Naive thymus-derived CD4-positive, alpha-beta T cell (primary cell): ENCODE measurements around the gene TTLL9. TPM values are rescaled to one million over a fixed set of nuclear protein-coding genes. Genes with fewer than 3 reads are reported as not detected.
A peak's percentile ranks its signal among the peaks of the same experiment; 100 is the strongest.

Experiments
- ATAC-seq: fragments of 150-1000 bp; cut with Tn5 transposase; 2 replicates; pipeline ENCODE4 v1.10.0; 2021; ENCODE audit warnings: mild to moderate bottlenecking, moderate library complexity
- CTCF ChIA-PET: fragments of 350-600 bp; sonication (Branson Sonifier 250); formaldehyde crosslinking; loops from one replicate; lab custom pipeline; 2021; ENCODE audit warnings: antibody characterized with exemption; lab: Charles Lee
- POLR2A ChIA-PET: fragments of 350-600 bp; sonication (Branson Sonifier 250); formaldehyde crosslinking; loops from one replicate; lab custom pipeline; 2021; ENCODE audit warnings: antibody characterized with exemption, inconsistent platforms; lab: Charles Lee
- DNase-seq, 9 donors: peaks; one replicate each; pipeline versions ENCODE4 v3.0.0 to v3.0.0-alpha.2; 2020 to 2022; ENCODE audit warnings: mixed read lengths in 1 of 9
- H3K27ac ChIP-seq: one replicate; pipeline ENCODE4 v1.7.0; 2013; ENCODE audit warnings: mild to moderate bottlenecking, low read depth, low read length, moderate library complexity
- H3K27me3 ChIP-seq, 2 donors: one replicate each; pipeline ENCODE4 v1.7.0; 2013; ENCODE audit warnings: low read length in 2 of 2, mild to moderate bottlenecking in 2 of 2, moderate library complexity in 2 of 2; ENCODE audit not compliant: control insufficient read depth in 2 of 2, insufficient read depth in 2 of 2
- H3K36me3 ChIP-seq, 3 experiments: 1 replicate in 2 of 3; 2 replicates in 1 of 3; pipeline ENCODE4 v1.7.0; 2013; ENCODE audit warnings: low read length in 3 of 3, mild to moderate bottlenecking in 3 of 3, moderate library complexity in 1 of 3; ENCODE audit not compliant: insufficient read depth in 3 of 3, control insufficient read depth in 2 of 3
- H3K4me1 ChIP-seq, 2 donors: one replicate each; pipeline ENCODE4 v1.7.0; 2013; ENCODE audit warnings: low read length in 2 of 2, mild to moderate bottlenecking in 2 of 2, moderate library complexity in 1 of 2; ENCODE audit not compliant: control insufficient read depth in 2 of 2, insufficient read depth in 2 of 2
- H3K4me3 ChIP-seq: 2 replicates; pipeline ENCODE4 v1.7.0; 2013; ENCODE audit warnings: mild to moderate bottlenecking, low read length
- H3K9me3 ChIP-seq, 3 experiments: 1 replicate in 2 of 3; 2 replicates in 1 of 3; pipeline ENCODE4 v1.7.0; 2013; ENCODE audit warnings: low read length in 3 of 3; ENCODE audit not compliant: control insufficient read depth in 2 of 3
- H3K27ac Mint-ChIP-seq, 9 donors: one replicate each; pipeline ENCODE4 v1.8.0; 2020 to 2022; ENCODE audit warnings: mixed read lengths in 9 of 9, mild to moderate bottlenecking in 8 of 9, moderate library complexity in 5 of 9, inconsistent platforms in 2 of 9
- H3K27me3 Mint-ChIP-seq, 5 donors: one replicate each; pipeline ENCODE4 v1.8.0; 2021 to 2022; ENCODE audit warnings: mixed read lengths in 5 of 5, mild to moderate bottlenecking in 1 of 5
- H3K36me3 Mint-ChIP-seq, 5 donors: one replicate each; pipeline ENCODE4 v1.8.0; 2020 to 2022; ENCODE audit warnings: mixed read lengths in 5 of 5, mild to moderate bottlenecking in 3 of 5, inconsistent platforms in 1 of 5
- H3K4me1 Mint-ChIP-seq, 7 donors: one replicate each; pipeline ENCODE4 v1.8.0; 2020 to 2022; ENCODE audit warnings: mixed read lengths in 7 of 7, mild to moderate bottlenecking in 3 of 7, inconsistent platforms in 1 of 7
- H3K4me3 Mint-ChIP-seq, 10 donors: one replicate each; pipeline ENCODE4 v1.8.0; 2020 to 2022; ENCODE audit warnings: mild to moderate bottlenecking in 10 of 10, mixed read lengths in 10 of 10, moderate library complexity in 6 of 10, inconsistent platforms in 2 of 10
- H3K9me3 Mint-ChIP-seq, 11 donors: one replicate each; pipeline ENCODE4 v1.8.0; 2020 to 2022; ENCODE audit warnings: mixed read lengths in 11 of 11, mild to moderate bottlenecking in 4 of 11, inconsistent platforms in 1 of 11, moderate library complexity in 1 of 11
- intact Hi-C, 2 donors: fragments of 100-400 bp; cut with micrococcal nuclease; formaldehyde crosslinking; loops; one replicate each; pipeline ENCODE4 v1.15.1; 2023
- polyA plus RNA-seq, 2 donors: library from polyadenylated mRNA; unstranded; fragments of 300-500 nt; fragmentation: Illumina TruSeq; gene quantifications; one replicate each; pipeline ENCODE4 v1.2.3, GENCODE V29; 2021
- total RNA-seq, 6 experiments: library from RNA in 5 of 6; stranded (reverse) in 5 of 6; gene quantifications; 1 replicate in 5 of 6; 2 replicates in 1 of 6; pipeline ENCODE4 v1.2.3 and lab custom pipeline; 2021 to 2026

The TTLL9 gene
- total RNA-seq (not detected), polyA plus RNA-seq (not detected), total RNA-seq (lab: John Stamatoyannopoulos, UW) (not detected)

DNA sequence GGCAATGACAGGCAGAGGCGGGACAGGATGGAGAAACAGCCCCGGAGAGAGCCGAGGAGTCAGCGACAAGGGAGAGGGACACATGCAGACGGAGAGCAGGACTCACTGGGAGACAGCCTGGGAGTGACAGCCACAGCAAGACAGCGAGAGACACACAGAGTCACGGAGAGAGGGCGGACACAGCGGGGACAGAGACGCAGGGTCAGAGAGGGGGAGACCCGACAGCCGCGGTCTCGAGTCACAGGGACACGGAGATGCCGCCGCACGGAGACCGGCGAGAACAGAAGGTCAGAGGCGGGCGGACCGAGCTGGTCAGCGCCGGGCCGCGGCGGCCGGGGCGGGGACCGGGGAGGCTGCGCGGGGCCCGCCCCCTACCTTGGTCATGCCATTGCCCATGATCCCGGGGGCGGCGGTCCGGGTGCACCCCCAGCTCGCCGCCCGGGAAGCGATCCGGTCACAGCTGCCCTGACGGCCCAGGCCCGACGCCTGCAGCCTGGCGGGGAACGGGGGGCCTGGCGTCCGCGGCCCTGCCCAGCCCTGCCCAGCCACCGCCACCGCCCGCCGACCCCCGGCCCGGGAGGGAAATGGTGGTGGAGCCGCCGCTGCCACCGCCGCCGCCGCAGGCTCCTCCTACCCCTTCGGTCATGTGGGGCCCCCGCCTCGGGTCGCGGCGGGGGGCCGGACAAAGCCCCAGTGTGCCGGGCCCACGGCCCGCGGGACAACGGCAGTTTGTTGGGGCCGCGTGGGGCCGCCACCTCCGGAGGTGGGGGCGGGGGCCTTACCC lies at the start of gene TTLL9, which contains the start of gene DUSP15:
TTLL9 (plus strand) TSS at position 693 of the 784 bp plus-strand sequence. CDS start 493 bp downstream, outside the sequence.
DUSP15 (minus strand) TSS at position 586 of the 784 bp plus-strand sequence; CDS start at position 396, 190 bp downstream.
- ATAC-seq = peak; percentile 49
- Mint-ChIP-seq H3K4me3 (peak within 1 kb of the TSS; percentile 83 to 99 (median 89)), H3K9me3 (peaks cover 0 to 2% (median 0%) of the 10 kb centered on the region in 11 donors), H3K27ac (peak within 1 kb of the TSS in 4 of 9 donors; percentile 17 to 88 (median 52)), H3K4me1 (peaks cover 10 to 15% (median 13%) of the 10 kb centered on the region in 7 donors), H3K27me3 (peaks cover 41 to 72% (median 42%) of the 10 kb centered on the region in 5 donors), H3K36me3 (peaks cover 0 to 10% (median 4%) of the 10 kb centered on the region in 5 donors)
- H3K9me3 ChIP-seq = no peaks in the 10 kb centered on the region
- no peaks in the 10 kb centered on the region for H3K36me3 ChIP-seq
- peak within 1 kb of the TSS; percentile 52 for H3K4me3 ChIP-seq
- H3K27ac ChIP-seq = no peak within 1 kb of the TSS
- POLR2A ChIA-PET = interaction anchor here (1.1 kb wide), 1 partner anchor 8 kb away, joined by 3 read pairs; no protein-coding TSS in a partner anchor
- CTCF ChIA-PET = no interaction called here
- intact Hi-C loops = no loop called here
- peaks cover 11 to 23% of the 10 kb centered on the region in 2 donors for H3K27me3 ChIP-seq
- H3K4me1 ChIP-seq = peaks cover 0 to 4% of the 10 kb centered on the region in 2 donors
- DNase-seq = no peak

DNA sequence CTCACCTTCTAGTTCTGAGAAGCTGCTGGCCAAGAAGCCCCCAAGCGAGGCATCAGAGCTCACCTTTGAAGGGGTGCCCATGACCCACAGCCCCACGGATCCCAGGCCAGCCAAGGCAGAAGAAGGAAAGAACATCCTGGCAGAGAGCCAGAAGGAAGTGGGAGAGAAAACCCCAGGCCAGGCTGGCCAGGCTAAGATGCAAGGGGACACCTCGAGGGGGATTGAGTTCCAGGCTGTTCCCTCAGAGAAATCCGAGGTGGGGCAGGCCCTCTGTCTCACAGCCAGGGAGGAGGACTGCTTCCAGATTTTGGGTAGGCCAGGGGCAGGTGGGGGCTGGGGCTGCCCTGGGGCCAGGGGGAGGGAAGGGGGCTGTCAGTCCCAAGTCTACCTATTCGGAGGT lies 49.0 kb upstream of the TTLL9 start:
- peaks cover 0 to 4% of the 10 kb centered on the region in 2 donors for H3K4me1 ChIP-seq
- CTCF ChIA-PET = no interaction called here

GRCh38 chr20:31822421-31823330 lies 47.8 kb upstream of the TTLL9 start:
- Mint-ChIP-seq H3K4me3 (peak overlapping the region in 5 of 10 donors; percentile 27 to 47 (median 30)), H3K27ac (peak overlapping the region in 2 of 9 donors; percentile 47 to 59), H3K9me3 (no peaks in the 10 kb centered on the region), H3K27me3 (peaks cover 0 to 4% (median 0%) of the 10 kb centered on the region in 5 donors), H3K36me3 (no peaks in the 10 kb centered on the region), H3K4me1 (peaks cover 0 to 9% (median 0%) of the 10 kb centered on the region in 7 donors)
- Histone ChIP-seq H3K4me1 (peaks cover 0 to 4% of the 10 kb centered on the region in 2 donors), H3K36me3 (no peaks in the 10 kb centered on the region), H3K4me3 (no peak overlapping the region), H3K27me3 (no peaks in the 10 kb centered on the region), H3K9me3 (no peaks in the 10 kb centered on the region), H3K27ac (no peak overlapping the region)
- DNase-seq (peak; percentile 40 to 80 (median 73)), ATAC-seq (peak; percentile 91)
- ChIA-PET CTCF (interaction anchor here (0.6 to 3.4 kb wide), 8 partner anchors 25 to 956 kb away, joined by 3 to 35 read pairs (median 4); partner anchors contain the start of gene PDRG1), POLR2A (no interaction called here)
- intact Hi-C loops = loop anchor here (1.0 kb wide), 5 partner anchors 24 to 831 kb away; partner anchors contain the start of gene PDRG1 (in 2 of the 2)

More for the DNA sequence above, 49.0 kb upstream of the TTLL9 start:
- Mint-ChIP-seq H3K4me1 (peaks cover 0 to 9% (median 0%) of the 10 kb centered on the region in 7 donors), H3K27ac (no peak overlapping the region), H3K27me3 (peaks cover 0 to 4% (median 0%) of the 10 kb centered on the region in 5 donors), H3K9me3 (no peaks in the 10 kb centered on the region), H3K36me3 (no peaks in the 10 kb centered on the region), H3K4me3 (peak overlapping the region in 1 of 10 donors; percentile 53)
- no peaks in the 10 kb centered on the region for H3K9me3 ChIP-seq
- POLR2A ChIA-PET = no interaction called here
- no peak for ATAC-seq
- no peaks in the 10 kb centered on the region for H3K36me3 ChIP-seq
- H3K27me3 ChIP-seq = no peaks in the 10 kb centered on the region
- intact Hi-C loops = no loop called here
- H3K4me3 ChIP-seq = no peak overlapping the region
- H3K27ac ChIP-seq = no peak overlapping the region
- DNase-seq = no peak

GRCh38 chr20:31823360-31824124 lies 46.9 kb upstream of the TTLL9 start:
- CTCF ChIA-PET = interaction anchor here (0.6 to 3.4 kb wide), 8 partner anchors 24 to 955 kb away, joined by 3 to 35 read pairs (median 4); partner anchors contain the start of gene PDRG1
- Histone ChIP-seq H3K27ac (no peak overlapping the region), H3K4me3 (no peak overlapping the region), H3K36me3 (no peaks in the 10 kb centered on the region), H3K9me3 (no peaks in the 10 kb centered on the region), H3K4me1 (peaks cover 0 to 4% of the 10 kb centered on the region in 2 donors), H3K27me3 (no peaks in the 10 kb centered on the region)
- Mint-ChIP-seq H3K4me1 (peaks cover 0 to 9% (median 0%) of the 10 kb centered on the region in 7 donors), H3K27ac (peak overlapping the region in 1 of 9 donors; percentile 76), H3K36me3 (no peaks in the 10 kb centered on the region), H3K4me3 (peak overlapping the region in 1 of 10 donors; percentile 28), H3K9me3 (no peaks in the 10 kb centered on the region), H3K27me3 (peaks cover 0 to 4% (median 0%) of the 10 kb centered on the region in 5 donors)
- intact Hi-C loops = loop anchor here (1.0 kb wide), 3 partner anchors 129 to 830 kb away; partner anchors contain the start of gene PDRG1 (in 2 of the 2)
- POLR2A ChIA-PET = no interaction called here
- DNase-seq = no peak
- no peak for ATAC-seq

DNA sequence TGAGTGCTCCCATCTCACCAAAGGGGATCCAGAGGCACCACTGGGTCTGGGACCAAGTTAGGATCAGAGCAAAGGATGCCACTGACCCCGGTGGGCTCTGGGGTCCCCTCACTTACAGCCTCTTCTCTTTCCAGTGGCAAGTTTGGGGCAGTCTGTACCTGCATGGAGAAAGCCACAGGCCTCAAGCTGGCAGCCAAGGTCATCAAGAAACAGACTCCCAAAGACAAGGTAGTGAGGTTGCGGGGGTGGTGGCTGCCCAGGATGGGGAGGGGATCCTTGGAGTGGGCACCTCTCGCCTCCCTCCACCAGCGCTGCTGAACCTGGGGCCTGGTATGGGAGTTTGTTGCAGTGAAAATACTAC lies 46.3 kb upstream of the TTLL9 start:
- no peak overlapping the region for H3K4me3 ChIP-seq
- no peak overlapping the region for H3K27ac ChIP-seq
- Mint-ChIP-seq H3K4me1 (peaks cover 0 to 9% (median 0%) of the 10 kb centered on the region in 7 donors), H3K27ac (peak overlapping the region in 1 of 9 donors; percentile 76), H3K9me3 (no peaks in the 10 kb centered on the region), H3K4me3 (no peak overlapping the region), H3K36me3 (no peaks in the 10 kb centered on the region), H3K27me3 (peaks cover 0 to 4% (median 0%) of the 10 kb centered on the region in 5 donors)
- DNase-seq = no peak
- ATAC-seq = no peak
- H3K36me3 ChIP-seq = no peaks in the 10 kb centered on the region
- no peaks in the 10 kb centered on the region for H3K27me3 ChIP-seq
- ChIA-PET POLR2A (no interaction called here), CTCF (interaction anchor here (1.2 to 3.4 kb wide), 3 partner anchors 127 to 267 kb away, joined by 3 to 35 read pairs (median 4); partner anchors contain the start of gene PDRG1)
- intact Hi-C loops = no loop called here
- no peaks in the 10 kb centered on the region for H3K9me3 ChIP-seq
- H3K4me1 ChIP-seq = peaks cover 0 to 4% of the 10 kb centered on the region in 2 donors
